Measurements from ENCODE around the gene LCE3C. TPM values are rescaled to one million over a fixed set of nuclear protein-coding genes. Genes with fewer than 3 reads are reported as not detected.
"Not testable (repeated sequence)": the region's sequence is repeated elsewhere in the genome, so short reads cannot be mapped to it uniquely, and the experiment has no call there.

LCE3C gene
- total and polyA plus RNA-seq, 2 donors (not counting 3 experiments of a cell fraction or from before 2014, with no cell fraction given): not detected

DNA sequence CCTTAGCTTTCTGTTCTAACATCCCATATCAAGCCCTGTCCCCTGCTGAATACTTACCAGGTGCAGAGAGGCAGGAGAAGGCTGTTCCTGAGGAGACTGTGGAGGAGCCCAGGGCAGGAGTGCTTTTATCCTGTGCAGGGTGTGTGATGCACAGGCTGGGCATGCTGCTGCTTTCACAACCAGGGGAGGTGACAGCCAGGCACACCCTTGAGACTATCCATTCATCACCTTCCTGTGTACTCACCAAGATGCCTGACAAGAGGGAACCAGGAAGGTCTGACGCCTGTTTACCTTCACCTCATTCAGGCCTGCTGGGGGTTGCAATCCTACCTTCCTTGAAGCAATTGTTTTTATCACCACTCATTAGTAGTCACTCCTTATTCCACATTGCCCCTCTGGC, 33.4 kb upstream of the LCE3C start, which contains the start of gene LCE3E:
Gene LCE3E, minus strand, starts transcription at position 100 of the 400 bp plus-strand sequence. CDS start 572 bp downstream, outside the sequence.
- FAIRE-seq (no peak), DNase-seq (ENCODE audit: low read depth, low spot score) (no peak)
- no TSS peak for BruUV-seq (replicated peaks)
- CTCF ChIA-PET: interaction anchor here (1.2 kb wide), 1 partner anchor 108 kb away, joined by 3 read pairs; no protein-coding TSS in a partner anchor
- H3K36me3 ChIP-seq (ENCODE audit: control insufficient read depth in 2 of 2, extremely low read depth in 1 of 2, insufficient read depth in 2 of 2, low read length in 2 of 2): no peaks in the 10 kb centered on the region
- TF ChIP-seq POLR2A (IDR thresholded peaks at IDR 0.05; ENCODE audit: low read depth, low read length) (no peak), JUN (IDR thresholded peaks at IDR 0.05; ENCODE audit: borderline replicate concordance, insufficient read depth, insufficient read length, low read depth) (no peak)
- no peak within 1 kb of the TSS for H3K9ac ChIP-seq (replicated peaks; ENCODE audit: extremely low read depth, insufficient read depth, low read length)
- no peak within 1 kb of the TSS for H3K4me3 ChIP-seq (replicated peaks in 1 of 3; ENCODE audit: insufficient read depth in 1 of 3, low read depth in 1 of 3, low read length in 3 of 3)
- H3K27ac ChIP-seq (ENCODE audit: insufficient read depth, low read depth, low read length): no peak within 1 kb of the TSS
- no peaks in the 10 kb centered on the region for H3K79me2 ChIP-seq (ENCODE audit: control insufficient read depth, insufficient read depth, low read length)
- POLR2A ChIA-PET: no interaction called here
- no peaks in the 10 kb centered on the region for H3K9me1 ChIP-seq (replicated peaks; ENCODE audit: control insufficient read depth, extremely low read depth, insufficient read depth, low read length)
- no peaks in the 10 kb centered on the region for H3K9me3 ChIP-seq (replicated peaks; ENCODE audit: control insufficient read depth, insufficient read depth, low read length)
- no peak within 1 kb of the TSS for H3K4me2 ChIP-seq (ENCODE audit: insufficient read depth, low read length)
- H4K20me1 ChIP-seq (replicated peaks; ENCODE audit: control insufficient read depth, extremely low read depth, insufficient read depth, low read length): no peaks in the 10 kb centered on the region
- no peaks in the 10 kb centered on the region for H3K27me3 ChIP-seq (ENCODE audit: control insufficient read depth in 2 of 2, insufficient read depth in 2 of 2, low read length in 2 of 2)
- H2AFZ ChIP-seq (ENCODE audit: low read depth, low read length): no peak within 1 kb of the TSS
- intact Hi-C loops (cut with micrococcal nuclease) (no loop called here), dilution Hi-C loops (cut with MboI; ENCODE audit: extremely low pct_ligation_motif_present, low sequenced_read_pairs) (no loop called here)
- H3K4me1 ChIP-seq (ENCODE audit: control insufficient read depth, extremely low read depth, insufficient read depth, low read length): no peaks in the 10 kb centered on the region

DNA sequence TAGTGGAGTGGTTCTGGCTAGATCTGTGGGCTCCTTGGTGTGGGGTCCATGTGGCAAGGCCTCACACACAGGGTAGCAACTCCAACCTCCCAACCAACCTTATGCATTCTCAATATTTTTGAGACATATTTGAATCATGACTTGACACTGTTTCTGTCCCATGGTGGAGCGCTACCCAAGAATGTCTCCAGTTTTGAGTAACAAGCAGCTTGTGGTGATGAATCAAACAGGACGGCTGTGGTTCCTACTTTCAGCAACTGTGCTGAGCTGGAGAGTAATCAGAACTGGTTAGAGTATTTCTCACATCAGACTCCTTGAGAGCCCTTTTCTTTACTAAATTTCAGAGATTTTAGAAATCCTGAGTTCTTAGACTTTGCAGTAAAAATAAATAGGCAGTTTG, 22.9 kb upstream of the LCE3C start:
- dilution Hi-C loops (cut with MboI; ENCODE audit: extremely low pct_ligation_motif_present, low sequenced_read_pairs): no loop called here
- DNase-seq (ENCODE audit: low read depth, low spot score): no peak
- H2AFZ ChIP-seq (ENCODE audit: low read depth, low read length): no peak overlapping the region
- no peaks in the 10 kb centered on the region for H3K79me2 ChIP-seq (ENCODE audit: control insufficient read depth, insufficient read depth, low read length)
- H3K4me3 ChIP-seq (replicated peaks in 1 of 3; ENCODE audit: insufficient read depth in 1 of 3, low read depth in 1 of 3, low read length in 3 of 3): no peak overlapping the region
- no peaks in the 10 kb centered on the region for H3K36me3 ChIP-seq (ENCODE audit: control insufficient read depth in 2 of 2, extremely low read depth in 1 of 2, insufficient read depth in 2 of 2, low read length in 2 of 2)
- TF ChIP-seq POLR2A (IDR thresholded peaks at IDR 0.05; ENCODE audit: low read depth, low read length) (no peak), POLR2AphosphoS5 (IDR thresholded peaks at IDR 0.05; ENCODE audit: insufficient read depth, low read depth, low read length) (no peak)
- H3K4me2 ChIP-seq (ENCODE audit: insufficient read depth, low read length): no peak overlapping the region
- H3K27ac ChIP-seq (ENCODE audit: insufficient read depth, low read depth, low read length): no peak overlapping the region
- no peaks in the 10 kb centered on the region for H4K20me1 ChIP-seq (replicated peaks; ENCODE audit: control insufficient read depth, extremely low read depth, insufficient read depth, low read length)
- FAIRE-seq: no peak
- BruUV-seq (replicated peaks): no TSS peak
- H3K9ac ChIP-seq (replicated peaks; ENCODE audit: extremely low read depth, insufficient read depth, low read length): no peak overlapping the region
- intact Hi-C loops (cut with micrococcal nuclease): no loop called here
- H3K4me1 ChIP-seq (ENCODE audit: control insufficient read depth, extremely low read depth, insufficient read depth, low read length): no peaks in the 10 kb centered on the region
- peaks cover 2% of the 10 kb centered on the region for H3K9me3 ChIP-seq (replicated peaks; ENCODE audit: control insufficient read depth, insufficient read depth, low read length)
- ChIA-PET CTCF (no interaction called here), POLR2A (no interaction called here)
- no peaks in the 10 kb centered on the region for H3K27me3 ChIP-seq (ENCODE audit: control insufficient read depth in 2 of 2, insufficient read depth in 2 of 2, low read length in 2 of 2)
- no peaks in the 10 kb centered on the region for H3K9me1 ChIP-seq (replicated peaks; ENCODE audit: control insufficient read depth, extremely low read depth, insufficient read depth, low read length)

DNA sequence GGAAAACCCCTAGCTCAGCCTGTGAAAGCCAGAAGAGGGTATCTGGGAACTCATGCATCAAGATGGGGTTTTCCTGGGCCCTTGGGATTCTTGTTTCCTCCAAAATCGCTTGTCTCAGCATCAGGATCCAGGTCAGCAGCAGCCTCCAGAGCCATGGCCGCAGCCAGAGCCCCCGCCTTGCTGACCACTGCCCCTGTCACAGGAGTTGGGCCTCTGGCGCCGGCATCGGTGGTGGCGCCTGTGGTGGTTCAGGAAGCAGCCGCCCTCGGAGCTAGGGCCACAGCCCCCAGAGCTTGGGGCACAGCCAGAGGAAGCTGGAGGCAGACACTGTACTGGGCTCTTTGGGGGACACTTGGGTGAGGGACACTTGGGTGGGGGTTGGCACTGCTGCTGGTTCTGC, 20.5 kb upstream of the LCE3C start:
- intact Hi-C loops (cut with micrococcal nuclease); FAIRE-seq; H2AFZ ChIP-seq (ENCODE audit: low read depth, low read length); H3K4me2 ChIP-seq (ENCODE audit: insufficient read depth, low read length); H3K27ac ChIP-seq (ENCODE audit: insufficient read depth, low read depth, low read length); DNase-seq (ENCODE audit: low read depth, low spot score); BruUV-seq (replicated peaks); POLR2A ChIA-PET; H3K27me3 ChIP-seq (ENCODE audit: control insufficient read depth in 2 of 2, insufficient read depth in 2 of 2, low read length in 2 of 2); H3K9ac ChIP-seq (replicated peaks; ENCODE audit: extremely low read depth, insufficient read depth, low read length); dilution Hi-C loops (cut with MboI; ENCODE audit: extremely low pct_ligation_motif_present, low sequenced_read_pairs); H3K9me1 ChIP-seq (replicated peaks; ENCODE audit: control insufficient read depth, extremely low read depth, insufficient read depth, low read length); CTCF ChIA-PET; H3K36me3 ChIP-seq (ENCODE audit: control insufficient read depth in 2 of 2, extremely low read depth in 1 of 2, insufficient read depth in 2 of 2, low read length in 2 of 2); H3K79me2 ChIP-seq (ENCODE audit: control insufficient read depth, insufficient read depth, low read length); H3K4me3 ChIP-seq (replicated peaks in 1 of 3; ENCODE audit: insufficient read depth in 1 of 3, low read depth in 1 of 3, low read length in 3 of 3); H4K20me1 ChIP-seq (replicated peaks; ENCODE audit: control insufficient read depth, extremely low read depth, insufficient read depth, low read length); H3K9me3 ChIP-seq (replicated peaks; ENCODE audit: control insufficient read depth, insufficient read depth, low read length); H3K4me1 ChIP-seq (ENCODE audit: control insufficient read depth, extremely low read depth, insufficient read depth, low read length): not testable (repeated sequence)

All from endothelial cell of umbilical vein (primary cell).